Measurements from ENCODE around the gene ARHGAP6.

Gene ARHGAP6

GRCh38 chrX:11474021-11474420 lies 191.7 kb downstream of the ARHGAP6 start:
- no peak for TF ChIP-seq MAX (IDR thresholded peaks at IDR 0.05)
- no peak for TF ChIP-seq EP300 (IDR thresholded peaks at IDR 0.05; ENCODE audit: borderline replicate concordance)
- no peak for TF ChIP-seq ZBTB7A (IDR thresholded peaks at IDR 0.05; ENCODE audit: low read depth)
- TF ChIP-seq TAF1 (IDR thresholded peaks at IDR 0.05; ENCODE audit: low read depth) = no peak
- no peak for TF ChIP-seq USF1 (IDR thresholded peaks at IDR 0.05)
- TF ChIP-seq TCF12 (IDR thresholded peaks at IDR 0.05; ENCODE audit: low read depth) = no peak
- no peak for TF ChIP-seq CREB1 (IDR thresholded peaks at IDR 0.05; ENCODE audit: low read depth)
- no peak for TF ChIP-seq RAD21 (IDR thresholded peaks at IDR 0.05; ENCODE audit: low read depth)
- no peak for TF ChIP-seq NFIC (IDR thresholded peaks at IDR 0.05)
- TF ChIP-seq TEAD4 (IDR thresholded peaks at IDR 0.05) = no peak
- no peak for TF ChIP-seq EGR1 (IDR thresholded peaks at IDR 0.05)
- TF ChIP-seq FOXM1 (IDR thresholded peaks at IDR 0.05; ENCODE audit: borderline replicate concordance, low read depth) = no peak
- TF ChIP-seq YY1 (IDR thresholded peaks at IDR 0.05; ENCODE audit: low read depth) = no peak
- no peak for TF ChIP-seq CEBPB (IDR thresholded peaks at IDR 0.05)
- no peak for TF ChIP-seq REST (IDR thresholded peaks at IDR 0.05; ENCODE audit: low read depth)

GRCh38 chrX:11472879-11473278 lies 192.8 kb downstream of the ARHGAP6 start:
- no peak for TF ChIP-seq CEBPB (IDR thresholded peaks at IDR 0.05)
- TF ChIP-seq USF1 (IDR thresholded peaks at IDR 0.05) = no peak
- no peak for TF ChIP-seq ZBTB7A (IDR thresholded peaks at IDR 0.05; ENCODE audit: low read depth)
- TF ChIP-seq TCF12 (IDR thresholded peaks at IDR 0.05; ENCODE audit: low read depth) = no peak
- TF ChIP-seq CREB1 (IDR thresholded peaks at IDR 0.05; ENCODE audit: low read depth) = no peak
- no peak for TF ChIP-seq NFIC (IDR thresholded peaks at IDR 0.05)
- no peak for TF ChIP-seq EP300 (IDR thresholded peaks at IDR 0.05; ENCODE audit: borderline replicate concordance)
- TF ChIP-seq RAD21 (IDR thresholded peaks at IDR 0.05; ENCODE audit: low read depth) = no peak

- TF ChIP-seq MAX (IDR thresholded peaks at IDR 0.05) (no peak), RAD21 (IDR thresholded peaks at IDR 0.05; ENCODE audit: low read depth) (no peak), EGR1 (IDR thresholded peaks at IDR 0.05) (no peak), NFIC (IDR thresholded peaks at IDR 0.05) (no peak), FOXM1 (IDR thresholded peaks at IDR 0.05; ENCODE audit: borderline replicate concordance, low read depth) (no peak), TAF1 (IDR thresholded peaks at IDR 0.05; ENCODE audit: low read depth) (no peak)
Observed at GRCh38 chrX:11472381-11472780, 193.3 kb downstream of the ARHGAP6 start.

- TF ChIP-seq MAX (IDR thresholded peaks at IDR 0.05) = no peak
- TF ChIP-seq ZBTB7A (IDR thresholded peaks at IDR 0.05; ENCODE audit: low read depth) = no peak
- no peak for TF ChIP-seq TAF1 (IDR thresholded peaks at IDR 0.05; ENCODE audit: low read depth)
- no peak for TF ChIP-seq EP300 (IDR thresholded peaks at IDR 0.05; ENCODE audit: borderline replicate concordance)
- no peak for TF ChIP-seq YY1 (IDR thresholded peaks at IDR 0.05; ENCODE audit: low read depth)
- no peak for TF ChIP-seq USF1 (IDR thresholded peaks at IDR 0.05)
Observed at GRCh38 chrX:11470250-11470974, 195.3 kb downstream of the ARHGAP6 start.

- TF ChIP-seq RAD21 (IDR thresholded peaks at IDR 0.05; ENCODE audit: low read depth) (no peak), ZBTB7A (IDR thresholded peaks at IDR 0.05; ENCODE audit: low read depth) (no peak), REST (IDR thresholded peaks at IDR 0.05; ENCODE audit: low read depth) (no peak), YY1 (IDR thresholded peaks at IDR 0.05; ENCODE audit: low read depth) (no peak), CREB1 (IDR thresholded peaks at IDR 0.05; ENCODE audit: low read depth) (no peak), TEAD4 (IDR thresholded peaks at IDR 0.05) (no peak), CEBPB (IDR thresholded peaks at IDR 0.05) (no peak), EGR1 (IDR thresholded peaks at IDR 0.05) (no peak), EP300 (IDR thresholded peaks at IDR 0.05; ENCODE audit: borderline replicate concordance) (no peak), MAX (IDR thresholded peaks at IDR 0.05) (no peak), TAF1 (IDR thresholded peaks at IDR 0.05; ENCODE audit: low read depth) (no peak), USF1 (IDR thresholded peaks at IDR 0.05) (no peak), NFIC (IDR thresholded peaks at IDR 0.05) (no peak), TCF12 (IDR thresholded peaks at IDR 0.05; ENCODE audit: low read depth) (no peak), FOXM1 (IDR thresholded peaks at IDR 0.05; ENCODE audit: borderline replicate concordance, low read depth) (no peak)
Observed at GRCh38 chrX:11465648-11466411, 199.9 kb downstream of the ARHGAP6 start.
